ENCODE measurements around the gene SLC46A3.

The SLC46A3 gene

DNA sequence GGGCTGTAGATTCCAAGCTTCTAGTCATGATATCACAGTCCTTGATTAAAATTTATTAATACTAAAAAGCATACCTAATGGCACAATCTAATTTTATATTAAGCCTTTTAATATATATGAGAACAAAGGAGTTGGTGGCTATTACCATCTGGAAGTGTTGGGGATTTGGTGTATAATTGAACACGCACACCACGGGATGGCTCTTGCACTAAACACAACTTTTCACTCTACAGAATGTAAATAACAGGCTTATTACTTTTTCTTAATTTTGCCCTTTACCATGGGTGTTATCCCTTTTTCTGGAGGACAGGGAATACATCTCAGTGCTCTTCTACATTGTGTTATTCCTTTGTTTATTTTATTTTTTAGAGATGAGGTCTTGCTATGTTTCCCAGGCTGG is 38.2 kb downstream of the SLC46A3 start:
- DNase-seq (ENCODE audit: low read depth): no peak

DNA sequence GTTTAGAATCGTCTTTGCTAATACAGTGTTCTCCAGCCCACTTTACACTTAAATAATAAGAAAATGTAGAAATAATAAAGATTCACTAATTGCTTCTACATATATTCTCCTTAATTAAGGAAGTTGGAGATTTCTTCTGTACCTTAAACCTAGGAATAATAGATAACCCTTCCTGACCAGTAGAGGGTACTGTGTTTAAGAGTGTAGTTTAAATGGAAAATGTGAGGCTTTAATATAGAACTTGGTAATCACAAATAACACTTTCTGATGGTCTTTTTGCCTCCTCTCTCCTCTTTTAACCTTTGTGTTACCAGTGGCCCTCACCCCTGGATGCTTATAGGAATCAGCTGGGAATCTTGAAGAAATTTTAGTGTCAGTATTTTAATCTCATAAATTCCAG is 39.1 kb downstream of the SLC46A3 start:
- DNase-seq (ENCODE audit: low read depth): no peak

DNA sequence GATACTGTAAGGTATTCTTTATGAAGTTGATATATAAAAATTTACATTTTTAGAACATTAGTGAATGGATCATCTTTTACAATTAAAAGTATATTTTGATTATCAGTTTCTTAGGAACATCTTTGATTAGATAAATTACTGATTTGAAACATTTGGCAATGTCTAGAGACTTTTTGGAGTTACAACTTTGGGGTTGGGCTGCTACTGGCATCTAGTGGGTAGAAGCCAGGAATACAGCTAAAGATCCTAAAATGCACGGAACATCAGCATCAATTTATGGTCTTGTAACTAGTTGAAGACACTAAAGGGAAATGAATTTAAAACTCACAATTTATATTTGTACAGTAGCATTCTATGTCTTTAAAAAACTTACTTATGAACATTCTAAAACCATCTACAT is 40.0 kb downstream of the SLC46A3 start:
- DNase-seq (ENCODE audit: low read depth): no peak

DNA sequence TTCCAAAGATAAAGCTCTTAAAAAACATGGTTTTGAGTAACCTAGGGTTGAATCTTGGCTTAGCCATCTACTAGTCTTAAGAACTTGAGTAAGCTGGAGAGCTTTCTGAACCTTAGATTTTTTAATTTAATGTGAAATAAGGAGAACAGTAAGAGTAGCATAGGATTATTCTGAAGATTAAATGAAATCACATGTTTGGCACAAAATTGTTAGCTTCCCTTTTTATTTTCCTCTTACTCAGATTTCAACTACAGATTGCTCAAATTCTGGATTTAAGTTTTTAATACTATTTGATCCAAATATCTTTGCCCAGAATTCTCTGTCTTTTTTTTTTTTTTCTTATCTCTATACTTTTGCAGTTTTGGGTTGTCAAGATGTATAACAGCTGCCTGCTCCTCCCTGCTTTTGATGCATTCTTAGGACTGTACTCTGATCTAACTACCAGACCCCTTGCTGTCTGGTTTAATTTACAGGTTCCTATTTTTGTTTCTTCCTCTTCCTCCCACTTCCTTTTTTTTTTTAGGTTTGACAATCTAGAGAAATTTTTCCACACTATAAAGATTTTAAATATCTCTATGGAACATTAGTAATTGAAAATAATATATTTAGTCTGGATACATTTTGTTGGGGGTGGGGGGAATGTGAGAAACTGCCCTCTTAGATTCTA is 47.5 kb downstream of the SLC46A3 start:
- DNase-seq (ENCODE audit: low read depth): no peak

DNA sequence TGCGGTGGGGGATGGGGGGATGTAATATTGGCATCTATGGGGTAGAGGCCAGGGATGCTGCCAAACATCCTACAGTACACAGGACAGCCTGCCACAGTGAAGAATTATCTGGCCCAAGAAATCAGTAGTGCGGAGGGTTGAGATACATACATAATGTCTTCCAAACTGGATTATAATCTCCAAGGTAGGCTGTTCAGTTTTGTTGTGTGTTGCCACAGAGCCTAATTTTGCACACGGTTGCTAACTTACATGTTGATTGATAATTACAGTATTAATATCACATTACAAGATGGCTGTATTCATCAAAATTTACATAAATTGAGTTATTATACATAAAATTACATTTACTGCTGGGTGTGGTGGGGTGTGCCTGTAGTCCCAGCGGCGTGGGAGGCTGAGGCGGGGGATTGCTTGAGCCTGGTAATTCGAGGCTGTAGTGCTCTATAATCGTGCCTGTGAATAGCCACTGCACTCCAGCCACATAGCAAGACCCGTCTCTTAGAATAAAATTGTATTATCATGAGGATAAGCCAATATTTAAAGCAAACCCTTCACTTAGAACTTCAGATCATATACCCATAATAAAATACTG is 51.8 kb downstream of the SLC46A3 start:
- DNase-seq (ENCODE audit: low read depth): no peak

DNA sequence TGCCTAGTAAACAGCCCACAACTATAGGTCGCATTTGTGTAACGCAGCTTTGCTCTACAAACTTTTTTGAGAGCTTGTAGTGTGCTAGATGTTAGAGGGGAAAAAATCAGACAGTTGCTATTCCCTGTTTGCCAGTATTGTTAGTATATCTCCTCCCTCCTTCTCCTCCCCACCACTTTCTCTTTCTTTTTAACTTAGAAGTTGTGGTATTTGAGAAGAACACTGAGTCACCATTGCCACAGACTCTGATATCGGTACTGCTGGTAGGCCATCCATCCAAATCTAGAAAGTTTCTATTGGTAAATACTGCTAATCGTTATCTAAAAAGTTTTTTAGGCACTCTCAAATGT is 59.2 kb downstream of the SLC46A3 start:
- no peak for DNase-seq (ENCODE audit: low read depth)

DNA sequence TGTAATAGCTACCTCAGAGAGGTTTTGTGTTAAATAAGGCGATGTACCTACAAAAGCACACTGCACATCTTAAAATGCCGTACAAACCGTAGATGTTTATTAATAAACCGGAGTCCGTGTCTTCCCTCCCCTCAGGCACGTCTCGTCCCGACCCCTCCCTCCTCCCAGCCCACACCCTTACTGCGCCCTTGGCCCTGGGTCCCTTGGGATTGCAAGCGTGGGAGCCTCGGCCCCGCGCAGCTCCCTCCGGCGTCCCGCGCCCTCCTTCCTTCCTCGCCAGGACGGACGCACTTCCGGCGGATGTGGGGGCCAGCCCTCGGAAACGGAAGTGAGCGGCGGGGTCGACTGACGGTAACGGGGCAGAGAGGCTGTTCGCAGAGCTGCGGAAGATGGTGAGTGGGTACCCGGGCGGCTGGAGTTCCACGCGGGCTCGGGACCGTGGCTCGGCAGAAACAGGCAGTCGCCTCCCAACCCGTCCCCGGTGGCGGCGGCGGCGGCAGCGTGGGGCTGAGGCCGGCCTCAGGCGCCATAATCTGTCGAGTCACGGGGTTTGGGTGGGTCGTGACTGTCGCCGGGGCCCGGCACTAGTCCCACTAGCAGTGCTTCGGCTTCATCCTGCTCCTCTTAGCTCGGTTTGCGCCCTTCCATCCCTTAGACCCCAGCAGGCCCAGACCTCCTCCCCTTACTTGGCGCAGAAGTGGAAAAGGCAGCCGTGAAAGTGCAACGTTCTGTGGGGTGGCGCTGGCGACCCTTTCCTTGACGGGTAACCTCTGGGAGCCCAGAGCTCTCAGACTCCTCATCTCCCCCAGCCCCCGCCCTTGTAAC is 59.8 kb downstream of the SLC46A3 start, which contains the start of gene POMP:
Gene POMP, plus strand, starts transcription at position 335 of the 825 bp plus-strand sequence. Its CDS starts 55 bp downstream, at position 390.
- DNase-seq (ENCODE audit: low read depth): peak; percentile 91

DNA sequence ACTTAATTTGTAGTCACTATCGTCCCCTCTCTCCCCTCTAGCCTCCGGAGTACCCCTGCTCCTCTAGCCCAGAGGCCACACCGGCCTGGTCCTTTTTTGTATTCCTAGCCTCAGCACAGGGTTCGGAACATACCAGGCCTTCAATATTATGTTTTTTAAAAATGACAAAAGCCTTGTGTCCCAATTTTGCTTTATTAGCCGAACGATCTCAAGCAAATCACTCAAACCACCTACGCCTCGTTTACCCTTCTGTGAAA is 60.3 kb downstream of the SLC46A3 start:
- no peak for DNase-seq (ENCODE audit: low read depth)

DNA sequence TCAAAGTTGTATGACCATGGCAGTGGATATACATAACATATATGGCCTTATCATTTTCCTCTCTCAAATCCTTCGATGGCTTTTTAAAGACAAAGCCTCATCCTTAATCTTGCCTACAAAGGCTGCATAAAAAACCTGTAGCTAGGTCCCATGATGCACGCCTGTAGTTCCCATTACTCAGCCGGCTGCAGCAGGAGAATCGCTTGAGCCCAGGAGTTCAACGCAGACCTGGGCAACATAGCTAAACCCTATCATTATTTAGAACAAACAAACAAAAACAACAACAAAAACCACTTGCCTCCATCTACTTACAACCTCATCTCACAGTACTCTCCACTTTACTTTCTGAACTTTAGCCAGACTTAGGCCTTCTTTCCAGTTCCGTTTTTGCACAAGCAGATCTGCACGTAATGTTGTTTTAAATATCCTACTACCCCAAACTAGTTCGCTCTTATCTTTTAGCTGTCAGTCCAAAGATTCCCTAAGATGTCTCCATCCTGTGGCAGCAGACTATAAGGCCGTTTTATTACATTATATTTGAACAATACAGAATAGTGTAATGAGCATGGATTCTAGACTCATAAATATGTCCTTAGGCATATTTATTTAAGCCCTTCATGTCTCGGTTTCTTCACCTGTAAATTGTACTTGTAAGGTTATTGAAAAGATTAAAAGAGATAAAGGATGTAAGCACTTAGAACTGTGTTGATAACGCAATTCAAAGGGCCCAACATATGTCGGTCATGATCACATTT is 60.8 kb downstream of the SLC46A3 start:
- DNase-seq (ENCODE audit: low read depth): no peak

DNA sequence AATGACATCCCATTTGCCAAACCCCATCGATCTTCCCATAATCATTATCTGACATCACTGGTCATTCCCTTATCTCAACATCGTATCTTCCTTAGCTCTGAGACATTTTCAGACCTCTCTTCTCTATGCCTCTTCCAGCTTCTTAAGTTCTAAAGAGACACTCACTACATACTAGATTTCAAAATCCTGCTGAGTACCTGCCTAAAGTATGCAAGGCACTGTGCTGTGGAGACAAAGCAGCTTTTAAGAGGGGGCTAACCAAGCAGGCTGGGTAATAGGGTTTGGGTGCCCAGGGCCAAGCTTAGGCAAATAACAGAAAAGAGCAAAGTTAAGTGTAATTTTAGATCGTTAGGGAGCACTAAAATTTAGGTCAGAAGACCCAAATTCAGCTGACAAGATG is 63.2 kb downstream of the SLC46A3 start:
- DNase-seq (ENCODE audit: low read depth): no peak

DNA sequence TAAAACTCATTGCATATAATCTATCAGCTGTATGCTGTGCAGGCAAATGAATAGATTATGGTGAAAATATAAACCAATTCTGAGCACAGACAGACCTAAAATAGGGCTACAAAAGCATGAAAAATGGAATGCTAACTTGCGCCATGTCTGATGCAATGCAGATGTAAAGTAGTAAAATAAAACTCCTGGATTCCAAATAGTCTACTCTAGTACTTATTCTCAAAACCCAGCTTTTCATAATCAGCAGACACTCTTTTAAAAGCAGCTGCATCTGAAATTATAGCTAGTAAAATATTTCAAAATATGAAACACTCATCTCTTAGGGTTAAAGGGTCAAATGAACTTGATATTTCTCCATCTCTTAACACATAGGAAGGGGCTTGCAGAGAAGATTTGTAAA is 64.5 kb downstream of the SLC46A3 start:
- DNase-seq (ENCODE audit: low read depth): no peak

DNA sequence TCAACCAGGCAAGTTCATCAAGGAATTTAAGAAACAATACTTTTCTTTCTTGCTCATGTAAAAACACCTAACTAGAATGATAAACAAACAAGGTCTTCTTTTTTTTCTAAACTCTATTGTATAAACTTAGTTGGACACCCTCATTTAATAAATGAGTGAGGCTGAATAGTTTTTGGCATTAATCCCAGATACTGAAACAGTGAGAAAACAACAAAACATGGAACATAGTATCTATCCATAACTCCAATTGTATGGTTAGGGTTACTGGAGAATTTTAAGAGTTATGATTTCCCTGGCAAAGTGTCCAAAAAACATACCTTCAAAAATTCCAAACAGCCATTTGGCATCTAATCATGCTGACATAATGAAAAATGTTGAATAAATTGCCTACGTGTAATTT is 65.7 kb downstream of the SLC46A3 start:
- DNase-seq (ENCODE audit: low read depth): no peak

DNA sequence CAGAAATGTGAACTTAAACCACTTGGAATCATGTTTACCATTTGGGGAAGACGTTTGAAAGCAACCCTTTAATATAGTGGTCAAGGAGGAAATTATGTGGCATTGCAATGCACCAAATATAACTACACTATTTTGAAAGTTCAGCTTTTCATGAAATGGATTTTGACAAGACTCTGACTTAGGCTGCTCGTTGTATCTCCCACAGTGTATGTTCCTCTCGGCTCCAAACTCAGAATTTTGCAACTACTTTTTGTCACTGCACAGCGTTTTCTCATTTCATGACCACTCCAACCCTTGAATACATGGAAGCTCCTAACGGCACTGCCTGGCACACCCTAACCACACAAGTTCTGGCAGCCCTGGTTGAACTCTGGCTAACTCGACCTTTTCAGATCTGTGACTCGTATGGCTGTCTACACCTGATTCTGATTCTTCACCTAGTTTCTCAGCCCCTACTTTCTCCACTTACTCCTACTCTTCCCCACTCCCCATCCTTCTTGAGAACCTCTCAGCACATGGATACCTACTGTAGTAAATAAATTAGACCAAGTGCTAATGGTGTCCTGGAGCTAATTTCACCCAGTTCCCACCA is 66.9 kb downstream of the SLC46A3 start:
- DNase-seq (ENCODE audit: low read depth): no peak

DNA sequence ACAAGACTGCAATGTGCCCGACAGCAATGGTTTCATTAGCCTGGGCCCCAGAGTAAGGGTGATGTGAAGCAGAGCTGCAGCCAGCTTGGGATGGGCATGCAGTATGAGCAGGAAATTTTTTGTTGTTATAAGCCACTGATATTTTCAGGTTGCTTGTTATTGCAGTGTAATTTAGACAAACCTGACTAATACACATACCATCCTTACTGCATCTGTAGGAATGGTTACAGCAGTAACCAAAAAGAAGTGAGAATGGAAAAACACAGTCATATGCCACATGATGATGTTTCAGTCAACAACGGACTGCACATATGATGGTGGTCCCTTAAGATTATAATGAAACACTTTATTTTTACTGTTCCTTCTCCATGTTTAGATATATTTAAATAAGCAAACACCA is 68.5 kb downstream of the SLC46A3 start:
- no peak for DNase-seq (ENCODE audit: low read depth)

Measured in activated T-cell treated with anti-CD3 and anti-CD28 coated beads for 48 hours (primary cell).